ENCODE results near the gene CERT1.
"Not testable (repeated sequence)": the region's sequence is repeated elsewhere in the genome, so short reads cannot be mapped to it uniquely, and the experiment has no call there.

CERT1 gene

GRCh38 chr5:75338408-75338807 lies 173.0 kb downstream of the CERT1 start:
- no peak for DNase-seq

DNA sequence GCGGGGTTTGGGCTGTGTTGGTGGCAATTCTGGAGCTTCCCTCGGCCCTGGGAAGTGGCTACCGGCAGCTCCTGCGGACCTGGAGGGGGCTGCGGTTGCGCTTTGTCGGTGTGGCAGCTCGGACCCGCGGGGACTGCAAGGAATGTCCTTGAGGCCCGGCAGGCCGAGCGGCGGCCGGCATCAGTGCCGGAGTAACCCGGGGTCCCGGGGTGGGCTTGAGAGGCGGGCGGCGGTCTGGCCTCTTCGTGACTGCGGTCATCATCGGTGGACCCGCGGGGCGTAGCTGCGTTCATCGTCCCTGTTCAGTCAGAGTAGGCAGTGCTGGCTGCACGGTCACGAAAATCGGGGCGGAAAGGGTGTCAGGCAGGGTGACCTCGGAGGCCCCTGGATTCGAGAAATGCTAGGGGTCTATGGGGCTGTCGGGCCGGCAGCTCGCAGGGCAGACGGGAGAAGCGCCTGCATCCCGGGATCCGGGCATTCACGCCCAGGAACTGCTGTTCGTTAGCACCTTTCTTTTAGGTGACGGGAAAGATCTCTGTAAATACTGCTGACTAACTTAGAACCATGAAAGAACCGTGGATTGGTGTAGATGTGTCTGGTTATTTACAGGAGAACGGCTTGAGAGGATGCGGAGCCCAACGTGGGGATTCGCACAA lies 173.9 kb downstream of the CERT1 start:
- DNase-seq = peak; percentile 10

DNA sequence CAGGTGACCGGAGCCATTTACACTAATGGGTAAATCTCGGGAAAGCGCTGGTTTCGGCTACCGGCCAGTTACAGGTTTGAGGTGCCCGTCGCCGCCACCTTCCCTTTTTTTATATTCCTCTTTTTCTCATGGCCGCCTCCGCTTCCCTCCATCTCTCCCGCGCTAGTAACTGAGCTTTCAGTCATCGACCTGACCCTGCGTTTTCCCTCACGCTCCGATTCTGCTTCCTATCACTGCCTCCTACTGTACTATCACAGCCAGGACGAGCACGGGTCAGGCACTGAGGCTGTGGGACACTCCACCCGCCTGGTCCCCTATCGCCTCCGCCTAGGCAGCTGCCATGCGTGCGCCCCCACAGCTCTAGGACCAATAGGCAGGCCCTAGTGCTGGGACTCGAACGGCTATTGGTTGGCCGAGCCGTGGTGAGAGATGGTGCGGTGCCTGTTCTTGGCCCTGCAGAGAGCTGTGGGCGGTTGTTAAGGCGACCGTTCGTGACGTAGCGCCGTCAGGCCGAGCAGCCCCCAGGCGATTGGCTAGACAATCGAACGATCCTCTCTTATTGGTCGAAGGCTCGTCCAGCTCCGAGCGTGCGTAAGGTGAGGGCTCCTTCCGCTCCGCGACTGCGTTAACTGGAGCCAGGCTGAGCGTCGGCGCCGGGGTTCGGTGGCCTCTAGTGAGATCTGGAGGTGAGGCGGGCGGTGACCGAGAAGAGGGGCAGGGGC lies 174.7 kb downstream of the CERT1 start, which contains the start of gene HMGCR:
Gene HMGCR (plus strand): TSS at position 606 of the 722 bp plus-strand sequence. CDS start 5,386 bp downstream, outside the sequence.
- peak; percentile 98 for DNase-seq

DNA sequence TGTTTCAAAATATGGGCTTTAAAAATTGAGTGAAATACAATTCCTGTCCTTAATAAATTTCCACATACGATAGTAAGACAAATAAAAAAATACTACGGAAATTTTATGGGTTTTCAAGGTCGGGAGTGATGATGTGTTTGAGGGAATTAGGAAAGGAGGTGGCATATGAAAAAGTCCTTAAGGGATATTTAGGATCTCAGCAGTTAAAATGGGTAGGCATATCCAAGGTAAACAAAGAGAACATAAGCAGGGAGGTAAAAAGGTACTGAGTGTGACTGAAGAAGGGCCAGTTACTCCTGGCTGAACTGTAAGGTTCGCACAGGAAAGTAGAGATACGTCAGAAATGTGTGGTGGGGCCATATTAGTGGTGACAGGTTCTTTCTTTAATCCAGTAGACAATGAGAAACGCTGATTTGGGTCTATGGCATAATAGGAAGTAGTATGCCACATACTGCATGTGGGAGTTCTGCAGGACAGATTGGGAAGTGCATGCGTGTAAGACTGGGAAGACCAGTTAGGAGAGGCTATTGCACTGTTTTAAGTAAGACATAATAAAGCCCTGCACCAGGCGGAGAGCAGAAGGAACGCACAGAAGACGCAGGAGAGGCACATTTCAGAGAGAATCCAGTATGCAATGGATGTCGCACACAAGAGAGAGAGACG lies 175.3 kb downstream of the CERT1 start:
- DNase-seq = peak; percentile 18

GRCh38 chr5:75335486-75335885 lies 175.9 kb downstream of the CERT1 start:
- DNase-seq = no peak

DNA sequence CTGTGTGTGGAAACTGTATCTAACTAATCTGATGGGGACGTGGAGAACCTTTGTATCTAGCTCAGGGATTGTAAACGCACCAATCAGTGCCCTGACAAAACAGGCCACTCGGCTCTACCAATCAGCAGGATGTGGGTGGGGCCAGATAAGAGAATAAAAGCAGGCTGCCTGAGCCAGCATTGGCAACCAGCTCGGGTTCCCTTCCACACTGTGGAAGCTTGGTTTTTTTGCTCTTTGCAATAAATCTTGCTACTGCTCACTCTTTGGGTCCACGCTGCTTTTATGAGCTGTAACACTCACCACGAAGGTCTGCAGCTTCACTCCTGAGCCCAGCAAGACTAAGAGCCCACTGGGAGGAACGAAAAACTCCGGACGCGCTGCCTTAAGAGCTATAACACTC lies 177.0 kb downstream of the CERT1 start:
- not testable (repeated sequence) for DNase-seq

DNA sequence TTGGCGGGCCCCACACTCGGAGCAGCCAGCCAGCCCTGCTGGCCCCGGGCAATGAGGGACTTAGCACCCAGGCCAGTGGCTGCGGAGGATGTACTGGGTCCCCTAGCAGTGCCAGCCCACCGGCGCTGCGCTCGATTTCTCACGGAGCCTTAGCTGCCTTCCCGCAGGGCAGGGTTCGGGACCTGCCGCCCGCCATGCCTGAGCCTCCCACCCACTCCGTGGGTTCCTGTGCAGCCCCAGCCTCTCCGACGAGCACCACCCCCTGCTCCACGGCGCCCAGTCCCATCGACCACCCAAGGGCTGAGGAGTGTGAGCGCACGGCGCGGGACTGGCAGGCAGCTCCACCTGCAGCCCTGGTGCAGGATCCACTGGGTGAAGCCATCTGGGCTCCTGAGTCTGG lies 177.7 kb downstream of the CERT1 start:
- DNase-seq = not testable (repeated sequence)

DNA sequence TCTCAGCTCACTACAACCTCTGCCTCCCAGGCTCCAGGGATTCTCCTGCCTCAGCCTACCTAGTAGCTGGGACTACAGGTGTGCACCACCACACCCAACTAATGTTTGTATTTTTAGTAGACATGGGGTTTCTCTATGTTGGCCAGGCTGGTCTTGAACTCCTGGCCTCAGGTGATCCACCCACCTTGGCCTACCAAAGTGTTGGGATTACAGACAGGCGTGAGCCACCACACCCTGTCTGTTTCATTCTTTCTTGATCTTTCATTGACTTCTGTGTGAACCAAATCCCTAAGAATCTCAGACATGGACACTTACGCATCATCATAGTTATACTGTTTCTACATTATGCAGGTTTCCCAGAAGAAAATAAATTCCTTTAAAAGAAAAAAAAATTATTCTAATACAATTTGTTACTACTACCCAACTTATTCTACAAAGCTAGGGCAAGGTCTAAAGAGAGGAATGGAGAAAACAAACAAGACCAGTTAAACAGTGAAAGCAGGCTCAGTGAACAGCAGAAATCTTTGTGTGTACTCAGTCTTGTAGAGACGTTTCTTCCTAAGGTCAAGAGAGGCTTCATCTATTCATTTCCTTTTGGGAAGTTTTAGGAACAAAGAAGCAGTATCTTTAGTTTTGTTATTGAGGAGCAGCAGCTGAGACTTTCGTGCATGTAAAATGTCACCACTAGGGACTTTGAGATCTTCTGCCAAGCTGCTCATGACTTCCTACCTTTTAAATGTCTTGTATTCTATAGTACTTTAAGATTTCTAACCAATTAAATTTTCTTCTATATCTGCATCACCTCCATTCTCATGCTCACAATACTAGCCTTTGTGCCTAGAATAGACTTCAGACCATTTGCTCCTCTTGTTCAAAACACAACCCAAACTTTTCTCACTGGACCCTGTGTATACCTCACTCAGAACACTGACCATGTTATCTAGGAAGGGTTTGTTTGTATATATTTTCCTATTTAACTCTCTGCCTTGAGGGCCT lies 180.0 kb downstream of the CERT1 start:
- DNase-seq = no peak

GRCh38 chr5:75330404-75330803 lies 181.0 kb downstream of the CERT1 start:
- DNase-seq = no peak

All from CD4-positive, alpha-beta T cell treated with Interleukin-4 for 4 hours (primary cell).